ENCODE data around the gene IPPK.

DNA sequence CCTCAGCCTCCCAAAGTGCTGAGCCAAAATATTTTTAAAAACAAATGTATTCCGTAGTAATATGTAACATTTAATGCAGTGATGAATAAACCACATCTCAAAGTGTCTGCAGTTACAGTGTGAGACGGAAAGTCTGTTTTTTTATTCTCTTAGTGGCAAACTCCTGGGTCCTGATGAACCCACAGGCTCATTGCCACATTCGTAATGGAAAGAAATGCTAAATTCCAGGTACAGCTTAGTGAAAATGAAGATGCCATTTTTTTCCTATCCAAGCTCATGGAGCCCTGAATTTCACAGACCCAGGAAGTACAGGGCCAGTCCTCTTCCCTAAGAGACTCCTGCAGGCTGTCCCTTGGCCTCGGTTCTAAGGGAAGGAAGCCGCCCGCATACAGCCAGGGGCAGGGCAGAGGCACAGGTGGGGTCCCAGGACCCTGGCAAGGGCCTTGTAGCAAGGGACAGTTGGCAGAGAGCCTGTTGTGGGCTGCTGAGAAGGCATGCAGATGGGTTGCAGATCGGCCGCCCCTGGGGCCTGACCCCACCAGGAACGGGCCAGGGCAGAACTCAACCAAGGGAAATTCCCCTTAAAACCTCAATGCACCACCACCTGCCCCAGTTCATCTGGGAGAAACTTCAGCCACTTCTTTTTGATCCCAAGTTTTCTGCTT lies 36.2 kb downstream of the IPPK start:
- TF ChIP-seq, protein P1, sequence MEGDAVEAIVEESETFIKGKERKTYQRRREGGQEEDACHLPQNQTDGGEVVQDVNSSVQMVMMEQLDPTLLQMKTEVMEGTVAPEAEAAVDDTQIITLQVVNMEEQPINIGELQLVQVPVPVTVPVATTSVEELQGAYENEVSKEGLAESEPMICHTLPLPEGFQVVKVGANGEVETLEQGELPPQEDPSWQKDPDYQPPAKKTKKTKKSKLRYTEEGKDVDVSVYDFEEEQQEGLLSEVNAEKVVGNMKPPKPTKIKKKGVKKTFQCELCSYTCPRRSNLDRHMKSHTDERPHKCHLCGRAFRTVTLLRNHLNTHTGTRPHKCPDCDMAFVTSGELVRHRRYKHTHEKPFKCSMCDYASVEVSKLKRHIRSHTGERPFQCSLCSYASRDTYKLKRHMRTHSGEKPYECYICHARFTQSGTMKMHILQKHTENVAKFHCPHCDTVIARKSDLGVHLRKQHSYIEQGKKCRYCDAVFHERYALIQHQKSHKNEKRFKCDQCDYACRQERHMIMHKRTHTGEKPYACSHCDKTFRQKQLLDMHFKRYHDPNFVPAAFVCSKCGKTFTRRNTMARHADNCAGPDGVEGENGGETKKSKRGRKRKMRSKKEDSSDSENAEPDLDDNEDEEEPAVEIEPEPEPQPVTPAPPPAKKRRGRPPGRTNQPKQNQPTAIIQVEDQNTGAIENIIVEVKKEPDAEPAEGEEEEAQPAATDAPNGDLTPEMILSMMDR (conservative IDR thresholded peaks at IDR 0.05; ENCODE audit: low read depth, low read length) = no peak
- no peak for TF ChIP-seq POLR2A (IDR thresholded peaks at IDR 0.05; ENCODE audit: low read depth, low read length)
- TF ChIP-seq RFX5 (IDR thresholded peaks at IDR 0.05; ENCODE audit: low read depth, low read length) = no peak
- TF ChIP-seq MAFK (IDR thresholded peaks at IDR 0.05; ENCODE audit: low read depth, low read length) = no peak
- no peak for TF ChIP-seq MAZ (IDR thresholded peaks at IDR 0.05; ENCODE audit: borderline replicate concordance, low read depth, low read length)
- TF ChIP-seq, protein P2, sequence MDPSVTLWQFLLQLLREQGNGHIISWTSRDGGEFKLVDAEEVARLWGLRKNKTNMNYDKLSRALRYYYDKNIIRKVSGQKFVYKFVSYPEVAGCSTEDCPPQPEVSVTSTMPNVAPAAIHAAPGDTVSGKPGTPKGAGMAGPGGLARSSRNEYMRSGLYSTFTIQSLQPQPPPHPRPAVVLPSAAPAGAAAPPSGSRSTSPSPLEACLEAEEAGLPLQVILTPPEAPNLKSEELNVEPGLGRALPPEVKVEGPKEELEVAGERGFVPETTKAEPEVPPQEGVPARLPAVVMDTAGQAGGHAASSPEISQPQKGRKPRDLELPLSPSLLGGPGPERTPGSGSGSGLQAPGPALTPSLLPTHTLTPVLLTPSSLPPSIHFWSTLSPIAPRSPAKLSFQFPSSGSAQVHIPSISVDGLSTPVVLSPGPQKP (IDR thresholded peaks at IDR 0.05; ENCODE audit: borderline replicate concordance, low read depth, low read length) = no peak
- TF ChIP-seq CHD1 (IDR thresholded peaks at IDR 0.05; ENCODE audit: low read depth, low read length) = no peak
- no peak for TF ChIP-seq NFE2L2 (IDR thresholded peaks at IDR 0.05; ENCODE audit: low read depth, low read length)
- no peak for TF ChIP-seq USF2 (IDR thresholded peaks at IDR 0.05; ENCODE audit: low read depth, low read length)
- TF ChIP-seq MXI1 (IDR thresholded peaks at IDR 0.05; ENCODE audit: borderline replicate concordance, low read depth, low read length) = no peak
- no peak for TF ChIP-seq RAD21 (IDR thresholded peaks at IDR 0.05; ENCODE audit: low read length)
- TF ChIP-seq FOS (IDR thresholded peaks at IDR 0.05; ENCODE audit: low read depth, low read length) = no peak
- no peak for TF ChIP-seq CEBPB (IDR thresholded peaks at IDR 0.05; ENCODE audit: low read depth, low read length)
- no peak for TF ChIP-seq BHLHE40 (IDR thresholded peaks at IDR 0.05; ENCODE audit: low read depth, low read length)
